ENCODE data around the gene CD40.

Gene CD40

DNA sequence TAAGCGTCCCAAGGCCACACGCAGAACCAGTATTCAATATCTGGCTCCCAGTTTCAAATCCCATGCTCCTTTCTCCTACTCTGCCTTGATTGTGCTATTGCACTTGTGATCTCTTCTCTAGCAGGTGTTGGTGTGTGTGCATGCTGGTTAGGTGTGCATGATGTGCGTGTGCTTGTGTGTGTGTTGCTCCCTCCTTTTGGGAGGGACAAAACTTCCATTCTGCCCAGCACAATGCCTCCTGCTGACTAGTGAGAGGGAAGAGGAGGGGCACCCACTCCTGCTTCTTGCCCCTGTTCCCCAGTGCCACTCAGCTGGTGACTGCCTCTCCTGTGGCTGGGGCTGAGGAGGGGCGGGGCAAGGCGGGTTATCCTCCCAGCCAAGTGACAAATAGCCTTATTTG, 19.7 kb downstream of the CD40 start:
- TF ChIP-seq, protein P1, sequence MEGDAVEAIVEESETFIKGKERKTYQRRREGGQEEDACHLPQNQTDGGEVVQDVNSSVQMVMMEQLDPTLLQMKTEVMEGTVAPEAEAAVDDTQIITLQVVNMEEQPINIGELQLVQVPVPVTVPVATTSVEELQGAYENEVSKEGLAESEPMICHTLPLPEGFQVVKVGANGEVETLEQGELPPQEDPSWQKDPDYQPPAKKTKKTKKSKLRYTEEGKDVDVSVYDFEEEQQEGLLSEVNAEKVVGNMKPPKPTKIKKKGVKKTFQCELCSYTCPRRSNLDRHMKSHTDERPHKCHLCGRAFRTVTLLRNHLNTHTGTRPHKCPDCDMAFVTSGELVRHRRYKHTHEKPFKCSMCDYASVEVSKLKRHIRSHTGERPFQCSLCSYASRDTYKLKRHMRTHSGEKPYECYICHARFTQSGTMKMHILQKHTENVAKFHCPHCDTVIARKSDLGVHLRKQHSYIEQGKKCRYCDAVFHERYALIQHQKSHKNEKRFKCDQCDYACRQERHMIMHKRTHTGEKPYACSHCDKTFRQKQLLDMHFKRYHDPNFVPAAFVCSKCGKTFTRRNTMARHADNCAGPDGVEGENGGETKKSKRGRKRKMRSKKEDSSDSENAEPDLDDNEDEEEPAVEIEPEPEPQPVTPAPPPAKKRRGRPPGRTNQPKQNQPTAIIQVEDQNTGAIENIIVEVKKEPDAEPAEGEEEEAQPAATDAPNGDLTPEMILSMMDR (conservative IDR thresholded peaks at IDR 0.05; ENCODE audit: low read depth, low read length) = no peak
- DNase-seq (ENCODE audit: low read depth) = no peak
- no peak overlapping the region for H3K4me3 ChIP-seq (ENCODE audit: low read depth, low read length)

DNA sequence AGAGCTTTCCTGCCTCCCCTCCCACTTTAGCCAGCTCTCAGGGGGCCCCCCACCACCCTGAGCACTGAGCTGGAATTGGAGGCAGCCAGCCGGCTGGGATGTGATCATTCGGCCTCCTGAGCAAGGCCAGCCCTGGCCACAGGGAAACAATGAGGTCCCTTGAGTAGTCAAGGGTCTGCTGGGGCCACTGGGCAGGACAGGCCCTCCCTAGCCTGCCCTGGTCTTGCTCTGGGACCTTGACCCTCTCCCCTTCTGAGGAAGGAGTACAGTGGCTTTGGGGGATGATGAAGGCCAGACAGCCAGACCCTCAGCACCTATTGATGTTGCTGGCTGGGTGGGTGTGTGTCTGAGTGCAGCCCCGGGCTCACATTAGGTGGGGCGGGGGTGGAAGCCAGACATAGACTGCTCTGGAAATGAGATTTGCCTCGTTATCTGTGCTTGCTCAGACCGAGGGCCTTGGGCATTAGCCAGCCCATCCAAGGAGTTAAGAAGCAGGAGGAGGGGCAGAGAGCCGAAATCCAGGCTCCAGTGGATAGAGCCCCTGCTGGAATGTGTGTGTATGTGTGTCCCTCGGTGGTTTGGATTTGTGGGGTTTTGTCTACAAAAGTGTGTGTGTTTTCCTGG, 21.3 kb downstream of the CD40 start:
- TF ChIP-seq, protein P1 (conservative IDR thresholded peaks at IDR 0.05; ENCODE audit: low read depth, low read length) = no peak
- no peak overlapping the region for H3K4me3 ChIP-seq (ENCODE audit: low read depth, low read length)
- DNase-seq (ENCODE audit: low read depth) = no peak

GRCh38 chr20:46139908-46140482, 21.9 kb downstream of the CD40 start:
- no peak for DNase-seq (ENCODE audit: low read depth)
- no peak overlapping the region for H3K4me3 ChIP-seq (ENCODE audit: low read depth, low read length)
- TF ChIP-seq, protein P1 (conservative IDR thresholded peaks at IDR 0.05; ENCODE audit: low read depth, low read length) = no peak

- DNase-seq (ENCODE audit: low read depth) = no peak
- H3K4me3 ChIP-seq (ENCODE audit: low read depth, low read length) = no peak overlapping the region
- TF ChIP-seq, protein P1 (conservative IDR thresholded peaks at IDR 0.05; ENCODE audit: low read depth, low read length) = no peak
Measured at GRCh38 chr20:46142124-46142523, 24.0 kb downstream of the CD40 start.

DNA sequence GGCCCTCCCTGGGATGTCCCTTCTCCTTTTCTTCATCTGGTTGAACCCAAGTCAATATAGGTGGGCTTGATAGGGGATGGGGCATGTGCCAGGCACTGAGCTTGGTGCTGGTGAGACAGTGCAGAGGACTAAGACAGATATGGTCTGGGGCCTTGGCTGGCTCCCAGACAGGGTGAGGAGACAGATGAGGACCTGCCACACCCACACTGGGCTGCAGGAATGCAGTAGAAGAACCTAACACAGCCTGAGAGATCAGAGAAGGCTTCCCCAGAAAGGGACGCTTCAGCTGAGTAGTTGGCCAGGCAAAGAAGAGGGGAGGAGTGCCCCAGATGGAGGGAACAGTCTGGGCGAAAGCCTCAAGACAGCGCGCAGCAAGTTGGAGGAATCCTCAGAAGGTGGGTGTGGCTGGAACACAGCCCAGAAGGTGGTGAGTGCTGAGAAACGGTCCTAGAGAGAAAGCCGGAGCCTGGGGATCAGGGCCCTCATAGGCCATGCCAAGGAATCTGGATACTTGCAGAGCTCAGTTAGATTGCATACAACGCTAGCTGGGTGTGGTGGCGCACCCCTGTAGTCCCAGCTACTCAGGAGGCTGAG, 26.4 kb downstream of the CD40 start:
- H3K4me3 ChIP-seq (ENCODE audit: low read depth, low read length) = no peak overlapping the region
- TF ChIP-seq, protein P1 (conservative IDR thresholded peaks at IDR 0.05; ENCODE audit: low read depth, low read length) = no peak
- DNase-seq (ENCODE audit: low read depth) = no peak

GRCh38 chr20:46145713-46146112, 27.6 kb downstream of the CD40 start:
- TF ChIP-seq, protein P1 (conservative IDR thresholded peaks at IDR 0.05; ENCODE audit: low read depth, low read length) = no peak
- DNase-seq (ENCODE audit: low read depth) = no peak
- no peak overlapping the region for H3K4me3 ChIP-seq (ENCODE audit: low read depth, low read length)
